HepG2 (cell line): Measurements from ENCODE around the gene MYLK2.

Experiments used
- BRD4 ChIP-seq: sonication (generic); formaldehyde crosslinking; IDR thresholded peaks from 2 replicates; pipeline ENCODE4 v1.4.0; 2020; ENCODE audit warnings: missing genetic modification reagents
- CHD2 ChIP-seq: IDR thresholded peaks from 2 replicates; pipeline ENCODE4 v1.6.1; 2011; ENCODE audit warnings: low read depth, low read length, improper control_type of control experiment
- CTCF ChIP-seq: sonication (generic); formaldehyde crosslinking; IDR thresholded peaks from 2 replicates; pipeline ENCODE4 v1.5.0; 2020; ENCODE audit warnings: mild to moderate bottlenecking, missing genetic modification reagents, moderate library complexity
- KLF15 ChIP-seq: sonication (generic); formaldehyde crosslinking; IDR thresholded peaks from 2 replicates; pipeline ENCODE4 v1.8.1; 2023; ENCODE audit warnings: borderline replicate concordance, mild to moderate bottlenecking, inconsistent platforms, missing genetic modification reagents, mixed read lengths
- RAD21 ChIP-seq: fragments of 450-650 bp; formaldehyde crosslinking; IDR thresholded peaks from 2 replicates; pipeline ENCODE4 v1.5.0; 2020; ENCODE audit warnings: mild to moderate bottlenecking
- SMC3 ChIP-seq: IDR thresholded peaks from 2 replicates; pipeline ENCODE4 v1.6.1; 2011; ENCODE audit warnings: low read length, improper control_type of control experiment
- WIZ ChIP-seq: sonication (generic); formaldehyde crosslinking; IDR thresholded peaks from 2 replicates; pipeline ENCODE4 v1.5.1; 2020; ENCODE audit warnings: mild to moderate bottlenecking, missing genetic modification reagents
- ZBTB43 ChIP-seq: sonication (generic); formaldehyde crosslinking; conservative IDR thresholded peaks from 2 replicates; pipeline ENCODE4 v1.4.0; 2020; ENCODE audit warnings: missing genetic modification reagents
- ZNF33A ChIP-seq: sonication (generic); formaldehyde crosslinking; IDR thresholded peaks from 2 replicates; pipeline ENCODE4 v1.5.1; 2020; ENCODE audit warnings: missing genetic modification reagents, mild to moderate bottlenecking, moderate library complexity, borderline replicate concordance
- TF ChIP-seq, protein P1 (sequence below): IDR thresholded peaks from 2 replicates; pipeline ENCODE4 v1.6.1; 2012; ENCODE audit warnings: low read depth, low read length, improper control_type of control experiment

- no peak for TF ChIP-seq RAD21 (CRISPR knock-in tag)
- TF ChIP-seq, protein P1, sequence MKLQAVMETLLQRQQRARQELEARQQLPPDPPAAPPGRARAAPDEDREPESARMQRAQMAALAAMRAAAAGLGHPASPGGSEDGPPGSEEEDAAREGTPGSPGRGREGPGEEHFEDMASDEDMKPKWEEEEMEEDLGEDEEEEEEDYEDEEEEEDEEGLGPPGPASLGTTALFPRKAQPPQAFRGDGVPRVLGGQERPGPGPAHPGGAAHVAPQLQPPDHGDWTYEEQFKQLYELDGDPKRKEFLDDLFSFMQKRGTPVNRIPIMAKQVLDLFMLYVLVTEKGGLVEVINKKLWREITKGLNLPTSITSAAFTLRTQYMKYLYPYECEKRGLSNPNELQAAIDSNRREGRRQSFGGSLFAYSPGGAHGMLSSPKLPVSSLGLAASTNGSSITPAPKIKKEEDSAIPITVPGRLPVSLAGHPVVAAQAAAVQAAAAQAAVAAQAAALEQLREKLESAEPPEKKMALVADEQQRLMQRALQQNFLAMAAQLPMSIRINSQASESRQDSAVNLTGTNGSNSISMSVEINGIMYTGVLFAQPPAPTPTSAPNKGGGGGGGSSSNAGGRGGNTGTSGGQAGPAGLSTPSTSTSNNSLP, result no peak
- no peak for TF ChIP-seq CTCF
- TF ChIP-seq ZBTB43 (CRISPR knock-in tag), result no peak
- TF ChIP-seq KLF15 (CRISPR knock-in tag), result no peak
- no peak for TF ChIP-seq ZNF33A (CRISPR knock-in tag)
- TF ChIP-seq CHD2, result no peak
- TF ChIP-seq WIZ (CRISPR knock-in tag), result no peak
- TF ChIP-seq SMC3, result no peak
- no peak for TF ChIP-seq BRD4
These were observed 11.3 kb downstream of the MYLK2 start for GRCh38 chr20:31830406-31830981.
